Astrocyte of the cerebellum (primary cell): ENCODE measurements around the gene HOXC13.

Experiments
- DNase-seq: peaks from one replicate; pipeline ENCODE4 v3.0.0-alpha.2; 2011; ENCODE audit warnings: low read depth
- H3K4me3 ChIP-seq: 2 replicates; pipeline ENCODE4 v1.5.1; 2011; ENCODE audit warnings: mild to moderate bottlenecking, low read depth, low read length, moderate library complexity
- CTCF ChIP-seq: IDR thresholded peaks from 2 replicates; pipeline ENCODE4 v1.5.1; 2012; ENCODE audit warnings: low read length, low read depth, moderate library complexity, mild to moderate bottlenecking; ENCODE audit errors: missing control alignments
- in situ Hi-C: cut with HindIII; loops from 2 replicates; pipeline ENCODE4 v1.10.0; 2017; ENCODE audit warnings: low sequenced_read_pairs

The HOXC13 gene

GRCh38 chr12:53959314-53959713, 20.7 kb downstream of the HOXC13 start:
- in situ Hi-C loops = no loop called here
- H3K4me3 ChIP-seq = no peak overlapping the region
- DNase-seq = no peak
- no peak for TF ChIP-seq CTCF

GRCh38 chr12:53960187-53961024, 21.8 kb downstream of the HOXC13 start:
- in situ Hi-C loops = no loop called here
- H3K4me3 ChIP-seq = no peak overlapping the region
- no peak for DNase-seq
- TF ChIP-seq CTCF = no peak

GRCh38 chr12:53961025-53961761, 22.6 kb downstream of the HOXC13 start:
- DNase-seq = no peak
- in situ Hi-C loops = no loop called here
- H3K4me3 ChIP-seq = no peak overlapping the region
- no peak for TF ChIP-seq CTCF

- no peak overlapping the region for H3K4me3 ChIP-seq
- no peak for TF ChIP-seq CTCF
- in situ Hi-C loops = no loop called here
- DNase-seq = no peak
These were observed 24.4 kb downstream of the HOXC13 start for GRCh38 chr12:53963005-53963404.

- DNase-seq = no peak
- in situ Hi-C loops = no loop called here
- no peak overlapping the region for H3K4me3 ChIP-seq
- TF ChIP-seq CTCF = no peak
These were observed 25.0 kb downstream of the HOXC13 start for GRCh38 chr12:53963434-53964314.

- no peak overlapping the region for H3K4me3 ChIP-seq
- no peak for TF ChIP-seq CTCF
- in situ Hi-C loops = no loop called here
- no peak for DNase-seq
These were observed 25.7 kb downstream of the HOXC13 start for GRCh38 chr12:53964315-53964713.
